Measurements from ENCODE around the gene PARN. TPM values are rescaled to one million over a fixed set of nuclear protein-coding genes. Genes with fewer than 3 reads are reported as not detected.

Gene PARN
- total RNA-seq, 2 donors from 2014 or later = 24.1 to 99.9 TPM

DNA sequence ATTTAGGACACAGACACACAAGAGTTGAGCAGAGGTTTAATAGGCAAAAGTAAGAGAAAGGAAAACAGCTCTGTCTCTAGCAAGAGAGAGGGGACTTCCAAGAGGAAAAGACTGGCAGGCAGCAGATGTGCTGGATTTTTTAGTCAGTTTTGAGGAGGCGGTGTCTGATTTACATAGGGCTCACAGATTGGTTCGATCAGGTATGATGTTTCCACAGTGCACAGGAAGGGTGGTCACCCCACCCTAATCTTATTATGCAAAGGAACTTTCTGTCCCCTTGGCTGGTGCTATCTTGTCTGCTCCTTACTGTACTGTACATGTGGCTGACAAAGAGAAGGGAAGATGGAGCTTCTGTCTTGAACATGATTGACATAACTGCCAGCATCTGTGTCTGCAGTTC, 28.0 kb upstream of the PARN start:
- ATAC-seq (no peak), DNase-seq (no peak)
- TF ChIP-seq, protein P1, sequence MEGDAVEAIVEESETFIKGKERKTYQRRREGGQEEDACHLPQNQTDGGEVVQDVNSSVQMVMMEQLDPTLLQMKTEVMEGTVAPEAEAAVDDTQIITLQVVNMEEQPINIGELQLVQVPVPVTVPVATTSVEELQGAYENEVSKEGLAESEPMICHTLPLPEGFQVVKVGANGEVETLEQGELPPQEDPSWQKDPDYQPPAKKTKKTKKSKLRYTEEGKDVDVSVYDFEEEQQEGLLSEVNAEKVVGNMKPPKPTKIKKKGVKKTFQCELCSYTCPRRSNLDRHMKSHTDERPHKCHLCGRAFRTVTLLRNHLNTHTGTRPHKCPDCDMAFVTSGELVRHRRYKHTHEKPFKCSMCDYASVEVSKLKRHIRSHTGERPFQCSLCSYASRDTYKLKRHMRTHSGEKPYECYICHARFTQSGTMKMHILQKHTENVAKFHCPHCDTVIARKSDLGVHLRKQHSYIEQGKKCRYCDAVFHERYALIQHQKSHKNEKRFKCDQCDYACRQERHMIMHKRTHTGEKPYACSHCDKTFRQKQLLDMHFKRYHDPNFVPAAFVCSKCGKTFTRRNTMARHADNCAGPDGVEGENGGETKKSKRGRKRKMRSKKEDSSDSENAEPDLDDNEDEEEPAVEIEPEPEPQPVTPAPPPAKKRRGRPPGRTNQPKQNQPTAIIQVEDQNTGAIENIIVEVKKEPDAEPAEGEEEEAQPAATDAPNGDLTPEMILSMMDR (IDR thresholded peaks at IDR 0.05) = no peak
- no peak for TF ChIP-seq POLR2A (IDR thresholded peaks at IDR 0.05)
- Histone ChIP-seq H3K9me3 (no peaks in the 10 kb centered on the region), H3K4me1 (peaks cover 10% of the 10 kb centered on the region), H3K27me3 (no peaks in the 10 kb centered on the region), H3K36me3 (replicated peaks in 1 of 2; ENCODE audit: insufficient read depth in 1 of 2, low read depth in 2 of 2) (peaks cover 15 to 29% of the 10 kb centered on the region in 2 donors), H3K27ac (no peak overlapping the region), H3K4me3 (no peak overlapping the region)
- intact Hi-C loops (cut with DNase I) = no loop called here
- 76 to 83% methylated on average over 2 of the region's 2 CpGs for WGBS, 2 donors

DNA sequence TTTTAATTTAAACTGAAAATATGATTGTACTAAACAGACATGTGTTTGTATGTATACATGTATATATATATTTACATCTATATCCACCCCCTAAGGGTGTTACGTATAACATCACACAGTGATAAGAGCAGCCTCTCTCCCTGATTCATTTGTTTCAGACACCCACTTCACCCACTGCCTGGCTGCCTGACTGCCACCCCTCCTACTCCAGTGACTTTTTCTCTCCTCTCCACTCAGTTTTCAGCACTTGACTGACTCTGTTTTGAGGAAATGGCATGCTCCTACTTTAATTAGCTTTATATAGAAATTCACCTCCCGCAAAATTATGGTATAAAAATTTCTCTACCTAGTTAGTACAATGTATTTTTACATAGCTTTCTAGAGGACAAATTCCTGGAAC, 22.7 kb upstream of the PARN start:
- peaks cover 10% of the 10 kb centered on the region for H3K4me1 ChIP-seq
- no peak overlapping the region for H3K4me3 ChIP-seq
- TF ChIP-seq POLR2A (IDR thresholded peaks at IDR 0.05) = no peak
- TF ChIP-seq, protein P1 (IDR thresholded peaks at IDR 0.05) = no peak
- no peaks in the 10 kb centered on the region for H3K27me3 ChIP-seq
- ATAC-seq (no peak), DNase-seq (no peak)
- intact Hi-C loops (cut with DNase I) = no loop called here
- no peak overlapping the region for H3K27ac ChIP-seq
- WGBS, 2 donors = 98% methylated on average over 2 of the region's 2 CpGs
- H3K9me3 ChIP-seq = no peaks in the 10 kb centered on the region
- H3K36me3 ChIP-seq (replicated peaks in 1 of 2; ENCODE audit: insufficient read depth in 1 of 2, low read depth in 2 of 2) = peaks cover 4 to 27% of the 10 kb centered on the region in 2 donors

DNA sequence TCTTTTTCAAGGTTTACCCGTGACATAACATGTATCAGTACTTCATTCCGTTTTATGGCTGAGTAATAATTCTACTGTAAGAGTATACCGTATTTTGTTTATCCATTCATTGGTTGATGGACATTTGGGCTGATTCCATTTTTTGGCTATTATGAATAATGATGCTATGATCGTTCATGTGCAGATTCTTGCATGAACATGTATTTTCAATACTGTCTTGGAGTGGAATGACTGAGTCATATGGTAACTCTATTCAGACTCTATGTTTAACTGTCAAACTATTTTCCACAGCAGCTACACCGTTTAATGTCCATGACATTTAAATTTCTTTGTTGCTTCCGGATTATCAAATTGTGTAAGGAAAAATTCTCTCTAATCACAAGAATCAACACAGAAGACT, 20.6 kb upstream of the PARN start:
- Histone ChIP-seq H3K4me1 (no peaks in the 10 kb centered on the region), H3K27ac (no peak overlapping the region), H3K4me3 (no peak overlapping the region), H3K9me3 (no peaks in the 10 kb centered on the region), H3K36me3 (replicated peaks in 1 of 2; ENCODE audit: insufficient read depth in 1 of 2, low read depth in 2 of 2) (peaks cover 4 to 32% of the 10 kb centered on the region in 2 donors), H3K27me3 (no peaks in the 10 kb centered on the region)
- intact Hi-C loops (cut with DNase I) = no loop called here
- no peak for TF ChIP-seq POLR2A (IDR thresholded peaks at IDR 0.05)
- TF ChIP-seq, protein P1 (IDR thresholded peaks at IDR 0.05) = no peak
- no peak for ATAC-seq
- WGBS, 2 donors = 67 to 69% methylated on average over 6 of the region's 6 CpGs
- DNase-seq = no peak

DNA sequence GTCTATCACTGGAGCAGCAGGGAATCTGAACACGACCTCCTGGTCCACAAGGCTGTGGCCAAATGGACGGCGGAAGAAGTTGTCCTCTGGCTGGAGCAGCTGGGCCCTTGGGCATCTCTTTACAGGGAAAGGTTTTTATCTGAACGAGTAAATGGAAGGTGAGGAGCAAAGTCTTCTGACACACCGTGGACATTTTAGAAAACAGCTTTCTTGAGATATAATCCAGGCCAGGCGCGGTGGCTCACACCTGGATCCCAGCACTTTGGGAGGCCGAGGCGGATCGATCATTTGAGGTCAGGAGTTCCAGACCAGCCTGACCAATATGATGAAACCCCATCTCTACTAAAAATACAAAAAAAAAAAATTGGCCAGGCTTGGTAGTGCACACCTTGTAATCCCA, 19.8 kb upstream of the PARN start:
- WGBS, 2 donors = 93 to 97% methylated on average over 10 of the region's 10 CpGs
- Histone ChIP-seq H3K4me1 (no peaks in the 10 kb centered on the region), H3K4me3 (no peak overlapping the region), H3K27me3 (no peaks in the 10 kb centered on the region), H3K9me3 (no peaks in the 10 kb centered on the region), H3K27ac (no peak overlapping the region), H3K36me3 (replicated peaks in 1 of 2; ENCODE audit: insufficient read depth in 1 of 2, low read depth in 2 of 2) (peaks cover 6 to 36% of the 10 kb centered on the region in 2 donors)
- intact Hi-C loops (cut with DNase I) = no loop called here
- DNase-seq = no peak
- no peak for TF ChIP-seq POLR2A (IDR thresholded peaks at IDR 0.05)
- TF ChIP-seq, protein P1 (IDR thresholded peaks at IDR 0.05) = no peak
- ATAC-seq = no peak

DNA sequence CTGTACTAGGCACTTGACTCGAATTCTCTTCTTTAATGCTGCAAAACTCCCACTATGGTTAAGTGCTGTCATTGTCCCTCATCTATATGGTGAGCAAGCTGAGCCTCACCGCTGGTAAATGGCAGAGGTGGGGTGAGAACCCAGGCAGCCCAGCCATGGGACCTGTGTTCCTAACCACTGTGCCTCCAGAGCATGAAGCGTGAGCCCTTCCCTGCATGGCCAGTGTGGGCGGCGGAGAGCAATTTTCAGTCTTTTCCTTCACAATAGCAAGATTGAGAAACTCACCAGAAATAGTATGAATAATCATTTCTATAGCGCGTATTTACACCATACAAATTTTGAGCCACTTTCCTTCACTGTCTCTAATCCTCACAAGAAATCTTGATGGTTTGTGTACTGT, 11.9 kb upstream of the PARN start:
- no peaks in the 10 kb centered on the region for H3K9me3 ChIP-seq
- TF ChIP-seq, protein P1 (IDR thresholded peaks at IDR 0.05) = no peak
- no peak for TF ChIP-seq POLR2A (IDR thresholded peaks at IDR 0.05)
- no peak for DNase-seq
- no peaks in the 10 kb centered on the region for H3K27me3 ChIP-seq
- H3K27ac ChIP-seq = no peak overlapping the region
- no peak for ATAC-seq
- H3K4me3 ChIP-seq = no peak overlapping the region
- peaks cover 7% of the 10 kb centered on the region for H3K4me1 ChIP-seq
- H3K36me3 ChIP-seq (replicated peaks in 1 of 2; ENCODE audit: insufficient read depth in 1 of 2, low read depth in 2 of 2) = peaks cover 8 to 18% of the 10 kb centered on the region in 2 donors
- intact Hi-C loops (cut with DNase I) = no loop called here
- WGBS, 2 donors = 90 to 97% methylated on average over 7 of the region's 7 CpGs

Measured in body of pancreas (tissue), 4 donors.